ENCODE data around the gene CCDC85B. TPM values are rescaled to one million over a fixed set of nuclear protein-coding genes. Genes with fewer than 3 reads are reported as not detected.

The CCDC85B gene
- total and polyA plus RNA-seq, 2 of the 13 experiments (the other 11 are each of a cell fraction or from before 2014, with no cell fraction given), result 8.2 to 19.5 TPM

DNA sequence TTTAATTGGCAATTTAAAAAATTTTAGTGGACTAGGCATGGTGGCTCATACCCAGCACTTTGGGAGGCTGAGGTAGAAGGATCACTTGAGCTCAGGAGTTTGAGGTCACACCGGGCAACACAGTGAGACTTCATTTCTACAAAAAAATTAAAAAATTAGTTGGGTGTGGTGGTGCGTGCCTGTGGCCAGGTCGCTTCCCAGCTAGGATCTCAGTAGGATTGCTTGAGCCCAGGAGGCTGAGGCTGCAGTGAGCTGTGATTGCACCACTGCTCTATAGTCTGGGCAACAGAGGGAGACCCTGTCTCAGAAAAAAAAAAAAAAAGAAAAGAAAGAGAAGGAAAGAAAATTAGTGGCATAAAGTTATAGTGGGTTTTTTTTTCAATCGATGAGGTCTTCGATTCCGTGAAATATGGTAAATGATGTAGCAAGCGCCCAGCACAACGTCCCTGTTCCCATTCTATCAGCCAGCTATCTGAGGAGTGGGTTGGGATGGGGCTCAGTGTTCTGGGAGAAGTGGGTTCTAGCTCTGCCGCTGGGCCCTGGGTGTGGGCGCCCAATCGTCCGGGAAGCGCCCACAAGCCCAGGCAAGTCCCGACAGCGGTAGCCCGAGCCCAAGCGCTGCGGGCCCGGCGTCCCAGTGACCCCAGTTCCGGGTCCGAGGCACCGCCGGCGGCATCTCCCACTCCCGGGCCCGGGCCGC is 8.3 kb downstream of the CCDC85B start (continued):
- TF ChIP-seq NFE2L2 (IDR thresholded peaks at IDR 0.05; ENCODE audit: low read length) (no peak), DBP (CRISPR knock-in tag; IDR thresholded peaks at IDR 0.05; ENCODE audit: not compliant biosample characterization) (no peak), TEAD3 (CRISPR knock-in tag; optimal IDR thresholded peaks at IDR 0.05; ENCODE audit: borderline replicate concordance) (no peak), ATF7 (IDR thresholded peaks at IDR 0.05) (no peak), ATF7 (CRISPR knock-in tag; IDR thresholded peaks at IDR 0.05) (no peak), SAP130 (CRISPR knock-in tag; IDR thresholded peaks at IDR 0.05; ENCODE audit: low read depth) (no peak; the same call in 1 of the 2 replicates), ZNF816 (CRISPR knock-in tag; IDR thresholded peaks at IDR 0.05; ENCODE audit: borderline replicate concordance) (peak; percentile 74; the same call in 1 of the 2 replicates), ZNF570 (CRISPR knock-in tag; IDR thresholded peaks at IDR 0.05; ENCODE audit: borderline replicate concordance) (no peak)

DNA sequence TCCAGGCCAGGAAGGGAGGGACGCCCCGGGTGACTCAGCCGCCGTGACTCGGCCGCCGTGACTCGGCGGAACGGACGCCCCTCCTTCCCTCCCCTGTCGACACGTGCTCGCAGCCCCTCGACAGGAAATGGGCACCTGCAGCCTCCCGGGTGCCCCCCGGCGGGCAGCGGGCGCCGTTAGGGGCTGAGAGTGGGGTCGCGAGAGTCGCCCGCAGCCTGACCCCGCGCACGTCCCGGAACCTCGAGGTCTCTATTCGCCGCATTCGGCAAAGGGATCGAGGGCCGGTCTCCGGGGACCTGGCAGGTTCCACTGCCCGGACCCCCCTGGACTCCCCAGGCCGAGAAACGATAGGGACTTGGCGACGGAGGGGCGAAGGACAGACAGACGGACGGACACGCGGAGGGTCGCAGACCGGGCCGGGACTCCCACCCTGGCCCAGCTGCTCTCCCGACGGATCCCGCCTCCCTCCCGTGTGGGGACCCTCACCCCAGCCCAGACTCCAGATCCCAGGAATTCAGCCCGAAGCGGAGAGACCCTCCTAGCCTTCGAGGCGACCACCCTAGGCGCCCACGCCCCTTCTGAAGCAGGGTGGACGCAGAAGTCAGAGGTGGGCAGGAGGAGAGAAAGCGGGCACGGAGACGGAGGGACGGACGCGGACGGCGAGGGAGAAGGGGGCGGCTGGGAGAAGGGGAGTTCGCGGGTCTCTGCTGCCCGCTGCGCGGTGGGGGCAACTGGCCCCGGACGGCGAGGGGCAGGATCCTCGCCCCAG is 9.1 kb downstream of the CCDC85B start:
- WGBS (ENCODE audit: low lambda C conversion rate), result 0% methylated on average over 11 of the region's 78 CpGs
- Histone ChIP-seq H4K20me1 (ENCODE audit: insufficient read depth, low read length) (no peaks in the 10 kb centered on the region), H3K36me3 (replicated peaks in 1 of 2; ENCODE audit: control insufficient read depth in 1 of 2, insufficient read depth in 2 of 2, low read length in 2 of 2) (peaks cover 6 to 16% of the 10 kb centered on the region in 2 experiments; a peak in 4 of 5 replicates), H3K9me3 (ENCODE audit: low read length) (no peaks in the 10 kb centered on the region), H3K4me1 (ENCODE audit: insufficient read depth, low read length) (peaks cover 55% of the 10 kb centered on the region), H3K27ac (ENCODE audit: extremely low read length, insufficient read depth, low read length) (peak overlapping the region; percentile 66), H3K27me3 (ENCODE audit: control insufficient read depth in 1 of 2, insufficient read depth in 2 of 2, low read length in 2 of 2) (no peaks in the 10 kb centered on the region; a peak in 1 of 5 replicates), H3K9ac (ENCODE audit: insufficient read depth, low read depth, low read length) (peak overlapping the region; percentile 88), H2AFZ (ENCODE audit: low read length) (no peak overlapping the region), H3K4me3 (replicated peaks in 1 of 3; ENCODE audit: insufficient read depth in 1 of 3, low read depth in 2 of 3, low read length in 3 of 3) (peak overlapping the region; percentile 84 to 89 (median 89)), H3K4me2 (ENCODE audit: low read depth, low read length) (peak overlapping the region; percentile 93), H3K79me2 (ENCODE audit: insufficient read depth, low read length) (peaks cover 32% of the 10 kb centered on the region)
- no peak for FAIRE-seq
- in situ Hi-C loops (cut with HindIII; ENCODE audit: extremely low pct_ligation_motif_present, low pct_unique_long_range_greater_than_20kb) (no loop called here), intact Hi-C loops (cut with micrococcal nuclease; ENCODE audit: unreplicated experiment) (no loop called here)
- CTCF ChIA-PET (ENCODE audit: low intra/inter-chr PET ratio, low total read pairs), result interaction anchor here (1.2 kb wide), 1 partner anchor 11 kb away, joined by 3 read pairs; the partner anchor contains the start of gene FIBP
- POLR2A ChIA-PET, result interaction anchor here (1.4 to 6.2 kb wide), 9 partner anchors 9 to 187 kb away, joined by 4 to 95 read pairs (median 8); partner anchors contain the start of genes C11orf68, CCDC85B, CFL1 and FIBP
- DNase-seq (ENCODE audit: low spot score), result peak; percentile 58
- no TSS peak for BruUV-seq (replicated peaks)
- peak; percentile 55 for ATAC-seq
- TF ChIP-seq ZNF3 (CRISPR knock-in tag; IDR thresholded peaks at IDR 0.05) (no peak), TRIM24 (CRISPR knock-in tag; IDR thresholded peaks at IDR 0.05) (0 out of 2 replicates have a peak, but pooled peaks have one; percentile 46), HOXA3 (CRISPR knock-in tag; IDR thresholded peaks at IDR 0.05) (peak; percentile 54; the same call in 1 of the 2 replicates), ZNF331 (CRISPR knock-in tag; IDR thresholded peaks at IDR 0.05) (peak; percentile 43; the same call in 1 of the 2 replicates), ZNF75D (CRISPR knock-in tag; IDR thresholded peaks at IDR 0.05; ENCODE audit: borderline replicate concordance) (peak; percentile 61; the same call in 1 of the 2 replicates), JUN (CRISPR knock-in tag; IDR thresholded peaks at IDR 0.05) (no peak), ZNF414 (CRISPR knock-in tag; IDR thresholded peaks at IDR 0.05) (0 out of 2 replicates have a peak, but pooled peaks have one; percentile 73), HES4 (CRISPR knock-in tag; IDR thresholded peaks at IDR 0.05; ENCODE audit: borderline replicate concordance) (peak; percentile 32; the same call in 1 of the 2 replicates), HOXA7 (CRISPR knock-in tag; IDR thresholded peaks at IDR 0.05) (0 out of 2 replicates have a peak, but pooled peaks have one; percentile 60), ZFP41 (CRISPR knock-in tag; IDR thresholded peaks at IDR 0.05; ENCODE audit: borderline replicate concordance) (no peak), SMAD1 (CRISPR knock-in tag; IDR thresholded peaks at IDR 0.05; ENCODE audit: borderline replicate concordance, low read depth) (no peak), ZNF10 (CRISPR knock-in tag; IDR thresholded peaks at IDR 0.05; ENCODE audit: borderline replicate concordance, low read depth) (no peak), TARDBP (CRISPR knock-in tag; IDR thresholded peaks at IDR 0.05) (peak; percentile 63; the same call in 1 of the 2 replicates)

All from HepG2 (cell line).